Central memory CD8-positive, alpha-beta T cell (primary cell): ENCODE data around the gene NECTIN3.

Experiments used
- ATAC-seq: fragments of 150-1000 bp; cut with Tn5 transposase; replicated peaks from 2 replicates; pipeline ENCODE4 v1.10.0; 2022; ENCODE audit warnings: mild to moderate bottlenecking, moderate FRiP score, moderate number of reproducible peaks; ENCODE audit not compliant: poor library complexity, severe bottlenecking; ENCODE audit errors: extremely low read depth
- DNase-seq, 2 donors: peaks; one replicate each; pipeline ENCODE4 v3.0.0; 2021; ENCODE audit warnings: low spot score in 2 of 2
- H3K27ac Mint-ChIP-seq: one replicate; pipeline ENCODE4 v1.8.0; 2022; ENCODE audit warnings: low read depth, mild to moderate bottlenecking, moderate library complexity, mixed read lengths
- H3K27me3 Mint-ChIP-seq: one replicate; pipeline ENCODE4 v1.8.0; 2022; ENCODE audit warnings: mixed read lengths
- H3K36me3 Mint-ChIP-seq: one replicate; pipeline ENCODE4 v1.8.0; 2022; ENCODE audit warnings: mild to moderate bottlenecking, moderate library complexity, mixed read lengths; ENCODE audit not compliant: insufficient read depth
- H3K4me1 Mint-ChIP-seq: one replicate; pipeline ENCODE4 v1.8.0; 2022; ENCODE audit warnings: mixed read lengths
- H3K4me3 Mint-ChIP-seq: one replicate; pipeline ENCODE4 v1.8.0; 2022; ENCODE audit warnings: mild to moderate bottlenecking, moderate library complexity, mixed read lengths
- H3K9me3 Mint-ChIP-seq: one replicate; pipeline ENCODE4 v1.8.0; 2022; ENCODE audit warnings: mixed read lengths

NECTIN3 gene

GRCh38 chr3:111229301-111229700 is 157.7 kb downstream of the NECTIN3 start:
- ATAC-seq (no peak), DNase-seq (no peak)
- Mint-ChIP-seq H3K36me3 (no peaks in the 10 kb centered on the region), H3K4me3 (no peak overlapping the region), H3K27me3 (no peaks in the 10 kb centered on the region), H3K9me3 (peaks cover 7% of the 10 kb centered on the region), H3K27ac (no peak overlapping the region), H3K4me1 (no peaks in the 10 kb centered on the region)

DNA sequence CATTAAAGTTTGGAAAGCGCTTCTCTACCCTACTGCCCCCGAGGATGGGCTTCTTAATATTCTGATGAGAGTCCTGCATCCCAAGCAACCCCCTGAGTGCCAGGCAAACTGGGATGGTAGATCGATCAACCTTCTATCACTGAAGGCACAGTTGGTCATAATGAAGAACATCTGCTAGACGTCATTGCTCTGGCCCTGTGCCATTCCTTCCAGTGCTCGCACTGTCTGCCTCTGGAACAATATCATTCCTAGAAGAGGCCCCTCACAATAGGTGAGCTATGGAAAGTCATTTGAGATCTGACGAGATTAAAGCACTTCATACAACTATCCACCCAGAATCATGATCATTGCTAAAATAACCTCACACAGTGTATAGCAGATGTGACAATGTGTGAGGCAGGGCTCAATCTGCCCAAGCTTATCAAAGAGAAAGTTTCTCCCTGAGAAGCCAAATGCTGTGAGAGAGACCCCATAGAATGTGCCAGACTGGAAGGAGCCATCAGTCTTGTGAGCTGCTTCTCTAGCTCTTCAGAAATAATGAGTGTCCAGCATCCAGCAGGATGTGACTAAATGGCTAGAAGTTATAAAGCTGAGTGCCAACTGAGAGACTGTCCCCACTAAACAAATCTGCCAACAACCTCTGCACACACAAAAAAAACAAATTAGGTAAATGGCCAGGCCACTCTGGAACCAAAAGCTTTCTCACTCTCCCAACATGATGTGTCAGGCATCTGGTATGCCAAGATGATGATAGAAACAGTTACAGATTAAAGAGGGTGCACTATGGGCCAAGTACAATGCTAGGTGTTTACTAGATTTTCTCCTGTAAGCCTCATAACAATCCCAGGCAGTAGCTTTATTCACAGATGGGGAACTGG is 165.5 kb downstream of the NECTIN3 start:
- H3K27ac Mint-ChIP-seq, result peak overlapping the region; percentile 50

DNA sequence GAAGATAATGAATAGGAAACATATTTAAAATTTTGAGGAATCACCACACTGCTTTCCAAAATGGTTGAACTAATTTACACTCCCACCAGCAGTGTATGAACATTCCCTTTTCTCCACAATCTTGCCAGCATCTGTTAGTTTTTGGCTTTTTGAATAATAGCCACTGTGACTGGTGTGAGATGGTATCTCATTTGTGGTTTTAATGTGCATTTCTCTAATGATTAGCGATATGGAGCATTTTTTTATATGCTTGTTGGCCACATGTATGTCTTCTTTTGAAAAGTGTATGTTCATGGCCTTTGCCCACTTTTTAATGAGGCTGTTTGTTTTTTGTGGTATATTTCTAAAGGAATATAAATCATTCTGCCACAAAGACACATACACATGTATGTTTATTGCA is 166.3 kb downstream of the NECTIN3 start:
- ATAC-seq (no peak), DNase-seq (no peak)
- H3K27me3 Mint-ChIP-seq, result no peaks in the 10 kb centered on the region
- peaks cover 2% of the 10 kb centered on the region for H3K36me3 Mint-ChIP-seq
- peaks cover 33% of the 10 kb centered on the region for H3K4me1 Mint-ChIP-seq
- peak overlapping the region; percentile 9 for H3K27ac Mint-ChIP-seq
- H3K9me3 Mint-ChIP-seq, result no peaks in the 10 kb centered on the region
- H3K4me3 Mint-ChIP-seq, result no peak overlapping the region

More for the DNA sequence above, 165.5 kb downstream of the NECTIN3 start:
- Mint-ChIP-seq H3K9me3 (no peaks in the 10 kb centered on the region), H3K4me1 (peaks cover 33% of the 10 kb centered on the region), H3K27me3 (no peaks in the 10 kb centered on the region), H3K36me3 (peaks cover 2% of the 10 kb centered on the region), H3K4me3 (no peak overlapping the region)
- DNase-seq, result no peak
- ATAC-seq, result no peak

GRCh38 chr3:111238885-111239284 is 167.3 kb downstream of the NECTIN3 start:
- peak overlapping the region; percentile 23 for H3K4me3 Mint-ChIP-seq
- DNase-seq, result no peak
- peaks cover 2% of the 10 kb centered on the region for H3K36me3 Mint-ChIP-seq
- H3K27ac Mint-ChIP-seq, result peak overlapping the region; percentile 15
- H3K4me1 Mint-ChIP-seq, result peaks cover 33% of the 10 kb centered on the region
- H3K9me3 Mint-ChIP-seq, result peaks cover 5% of the 10 kb centered on the region
- H3K27me3 Mint-ChIP-seq, result no peaks in the 10 kb centered on the region
- peak; percentile 93 for ATAC-seq

DNA sequence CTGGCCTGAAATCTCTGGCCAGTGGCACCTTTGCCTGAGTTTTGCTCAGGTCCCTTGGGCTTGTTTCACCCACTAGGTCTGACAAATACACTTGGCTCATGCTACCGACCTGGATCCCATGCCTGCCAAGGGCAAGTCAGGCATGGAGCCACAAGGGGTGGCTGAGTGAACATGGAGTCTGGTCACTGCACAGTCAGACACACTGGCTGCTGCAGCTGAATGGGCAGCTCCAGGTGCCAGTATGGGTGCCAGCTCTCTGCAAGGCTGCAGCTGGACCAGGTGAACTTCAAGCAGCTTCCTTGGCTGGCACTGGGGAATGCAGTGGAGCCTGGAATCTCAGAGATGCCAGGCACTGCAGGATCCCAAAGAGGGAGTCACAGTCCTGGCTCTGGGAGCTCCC is 170.3 kb downstream of the NECTIN3 start:
- Mint-ChIP-seq H3K27ac (no peak overlapping the region), H3K4me3 (no peak overlapping the region), H3K9me3 (peaks cover 6% of the 10 kb centered on the region), H3K36me3 (peaks cover 2% of the 10 kb centered on the region), H3K27me3 (no peaks in the 10 kb centered on the region), H3K4me1 (peaks cover 29% of the 10 kb centered on the region)
- DNase-seq, result no peak
- ATAC-seq, result no peak
